ENCODE results near the gene CALM1.

Gene CALM1

DNA sequence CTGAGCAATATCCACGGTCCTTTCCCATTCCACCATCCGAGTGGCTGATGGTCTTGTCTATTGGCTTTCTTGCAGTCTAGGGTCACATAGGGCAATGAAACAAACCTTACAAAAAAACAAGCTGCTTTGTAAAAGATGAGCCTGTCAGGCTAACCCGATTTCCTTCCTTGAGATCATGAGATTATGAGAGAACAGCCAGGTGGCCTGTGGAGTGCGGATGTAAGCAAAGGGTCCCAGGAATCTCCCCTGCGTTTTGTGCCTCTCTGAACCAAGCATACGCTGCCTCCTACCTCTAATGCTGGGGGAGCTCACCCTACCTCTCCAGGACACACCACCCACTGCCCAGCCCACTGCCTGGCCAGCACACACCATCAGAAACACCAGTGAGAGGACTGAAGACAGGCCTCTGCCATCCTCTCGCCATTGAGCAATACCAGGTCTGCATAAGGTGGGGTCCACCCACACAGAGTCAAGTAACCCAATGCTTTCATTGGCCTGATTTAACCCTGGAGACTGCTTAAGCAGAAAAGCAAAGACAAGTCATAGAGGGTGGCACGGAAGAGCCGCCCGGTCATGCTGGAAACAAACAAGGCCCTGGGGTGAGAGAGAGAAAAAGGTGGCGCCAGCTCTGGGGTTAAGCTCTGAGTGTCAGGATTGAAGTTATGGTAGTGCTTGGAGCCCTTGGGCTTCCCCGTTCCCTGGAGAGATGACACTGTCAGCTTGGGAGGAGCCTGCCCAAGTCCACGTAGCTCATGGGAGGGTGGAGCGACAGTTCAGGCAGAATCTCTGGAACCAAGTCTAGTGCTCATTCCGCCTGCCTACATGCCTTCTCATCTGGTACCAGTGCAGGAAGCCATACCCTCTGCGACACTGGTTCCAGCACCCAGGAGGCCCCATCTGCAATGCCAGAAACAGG, 46.6 kb downstream of the CALM1 start:
- DNase-seq (ENCODE audit: low spot score): no peak

DNA sequence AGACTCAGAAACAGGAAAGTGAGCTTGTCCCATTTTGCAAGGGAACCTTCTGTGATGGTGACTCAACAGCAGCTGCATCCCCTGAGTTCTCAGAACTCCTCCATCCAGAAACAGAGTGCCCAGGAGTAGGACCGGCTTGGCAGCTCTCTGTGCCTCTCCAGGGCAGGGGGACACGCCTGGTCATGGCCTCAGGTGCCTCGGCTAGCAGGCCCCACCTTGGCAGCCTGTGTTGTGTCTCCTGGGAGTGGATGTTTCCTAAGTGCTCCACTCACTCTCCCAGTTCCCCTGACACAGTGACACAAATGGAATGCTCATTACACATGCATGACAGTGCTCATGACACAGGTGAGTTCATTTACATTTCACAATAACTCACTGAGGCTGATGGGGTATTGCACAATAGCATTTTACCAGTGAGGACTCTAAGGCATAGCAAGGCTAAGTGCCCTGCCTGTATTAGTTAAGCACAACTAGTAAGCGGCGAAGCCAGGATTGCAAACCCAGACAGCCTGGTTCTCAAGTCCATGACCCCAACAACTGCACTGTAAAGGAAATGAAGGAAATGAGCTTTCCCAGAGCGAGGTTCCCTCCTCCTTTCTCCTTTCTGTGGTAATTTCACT, 47.4 kb downstream of the CALM1 start:
- no peak for DNase-seq (ENCODE audit: low spot score)

DNA sequence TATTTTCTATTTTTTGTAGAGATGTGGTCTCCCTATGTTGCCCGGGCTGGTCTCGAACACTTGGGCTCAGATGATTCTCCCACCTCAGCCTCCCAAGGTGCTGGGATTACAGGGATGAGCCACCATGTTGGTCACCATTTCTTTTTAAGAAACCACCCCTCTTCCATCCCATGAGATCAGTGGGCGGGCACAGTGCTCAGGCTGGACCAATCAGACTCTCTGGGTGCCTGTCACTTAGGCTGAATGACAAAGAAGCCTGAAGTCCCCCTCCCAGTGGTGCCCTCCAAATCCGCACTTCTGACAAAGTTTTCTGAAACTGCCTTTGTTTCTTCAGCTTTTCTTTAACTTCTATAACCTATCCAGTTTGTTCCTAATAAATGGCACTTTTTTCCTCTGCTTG, 48.2 kb downstream of the CALM1 start:
- DNase-seq (ENCODE audit: low spot score): no peak

DNA sequence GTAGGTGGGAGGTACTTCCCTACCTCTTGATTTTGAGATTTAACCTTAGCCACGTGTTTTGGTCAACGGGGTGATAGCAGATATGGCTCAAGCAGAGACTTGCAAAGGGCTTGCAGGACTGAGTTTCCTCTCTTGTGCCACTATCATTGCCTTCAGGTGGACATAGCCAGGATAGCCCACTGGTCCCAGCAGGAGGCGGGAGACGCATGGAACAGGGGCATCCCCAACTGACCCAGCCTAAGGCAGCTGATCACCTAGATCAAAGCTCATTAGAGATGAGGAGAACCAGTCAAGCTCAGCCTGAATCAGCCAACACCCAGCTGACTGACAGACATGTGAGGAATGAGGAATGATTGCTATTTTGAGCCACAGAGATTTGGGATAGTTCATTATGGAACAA, 49.6 kb downstream of the CALM1 start:
- no peak for DNase-seq (ENCODE audit: low spot score)

DNA sequence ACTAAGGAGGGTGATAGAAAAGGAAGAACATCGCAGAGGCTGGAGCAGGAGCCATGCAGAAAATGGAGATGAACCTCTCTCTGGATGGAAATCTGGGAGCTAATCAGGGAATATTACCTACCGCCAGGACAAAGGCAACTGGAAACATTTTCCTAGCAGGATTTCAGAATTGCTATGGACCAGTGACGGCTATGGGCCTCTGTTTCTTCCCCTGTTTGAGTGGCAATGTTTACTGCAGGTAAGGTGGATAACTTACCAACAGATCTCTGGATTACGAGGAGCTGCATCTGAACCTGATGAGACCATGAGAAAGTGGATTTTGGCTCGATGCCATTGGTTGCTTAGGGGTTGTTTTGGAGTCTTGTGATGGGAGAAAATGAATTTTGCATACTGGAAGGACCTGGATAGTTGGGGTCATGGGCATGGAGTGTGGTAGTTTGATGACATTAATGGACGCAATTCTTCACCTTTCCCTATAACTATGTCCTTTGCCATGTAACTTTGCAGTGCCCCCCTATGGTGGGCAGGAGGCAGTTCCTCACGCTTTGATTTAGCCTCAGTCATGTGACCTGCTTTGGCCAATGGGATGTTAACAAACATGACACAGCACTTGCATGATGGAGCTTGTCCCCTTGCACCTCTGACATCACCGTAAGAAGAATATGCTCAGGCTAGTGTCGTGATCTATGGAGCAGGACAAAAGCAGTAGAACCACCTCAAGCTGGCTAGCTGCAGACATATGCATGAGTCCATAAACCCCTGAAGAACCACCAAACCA, 51.1 kb downstream of the CALM1 start:
- no peak for DNase-seq (ENCODE audit: low spot score)

DNA sequence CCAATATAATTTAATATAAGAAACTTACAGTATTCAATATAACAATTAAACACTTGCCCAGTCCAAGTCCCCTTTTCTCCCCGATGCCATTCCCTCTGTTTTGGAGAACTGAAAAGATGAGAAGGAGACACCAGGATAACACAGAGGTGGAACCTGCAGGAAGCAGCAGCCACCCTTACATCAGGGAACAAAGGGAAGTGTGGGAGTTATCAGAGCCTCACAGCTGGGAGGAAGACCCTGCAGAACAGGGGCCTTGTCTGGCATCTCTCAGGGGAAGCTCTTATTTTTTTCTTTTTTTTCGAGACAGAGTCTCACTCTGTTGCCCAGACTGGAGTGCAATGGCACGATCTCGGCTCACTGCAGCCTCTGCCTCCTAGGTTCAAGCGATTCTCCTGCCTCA, 52.6 kb downstream of the CALM1 start:
- DNase-seq (ENCODE audit: low spot score): no peak

DNA sequence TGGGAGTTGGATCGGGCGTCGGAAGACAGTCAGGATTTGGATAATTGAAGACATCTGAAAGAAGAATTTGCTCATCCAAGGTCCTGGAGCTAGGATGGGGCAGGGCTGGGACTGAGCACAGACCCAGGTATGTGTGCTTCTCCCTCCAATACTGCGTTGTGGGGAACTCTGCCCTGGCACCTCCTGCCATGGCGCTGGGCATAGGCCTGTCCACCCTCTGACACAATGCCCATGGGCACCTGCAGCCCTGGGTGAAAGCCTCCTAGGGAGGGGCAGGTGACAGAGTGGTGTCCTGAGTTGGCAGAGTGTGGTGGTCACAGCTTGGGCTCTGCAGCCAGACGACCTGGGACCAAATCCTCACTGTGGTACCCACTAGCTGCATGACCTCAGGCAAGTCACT, 53.3 kb downstream of the CALM1 start:
- no peak for DNase-seq (ENCODE audit: low spot score)

DNA sequence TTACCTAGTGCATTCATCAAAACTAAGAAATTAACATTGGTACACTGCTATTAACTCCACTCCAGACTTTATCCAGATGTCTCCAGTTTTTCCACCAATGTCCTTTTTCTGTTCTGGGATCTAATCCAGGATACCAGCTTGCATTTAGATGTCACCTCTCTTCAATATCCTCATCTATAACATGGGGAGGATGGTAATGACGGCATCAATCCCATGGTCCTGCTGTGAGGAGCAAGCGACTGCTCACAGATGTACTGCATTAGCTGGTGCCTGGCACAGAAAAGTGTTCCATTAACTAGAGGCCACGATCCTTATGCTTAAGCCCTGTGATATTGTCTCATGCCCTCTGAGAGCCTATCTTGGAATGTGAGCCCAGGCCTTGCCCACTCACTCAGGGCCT, 53.8 kb downstream of the CALM1 start:
- no peak for DNase-seq (ENCODE audit: low spot score)

DNA sequence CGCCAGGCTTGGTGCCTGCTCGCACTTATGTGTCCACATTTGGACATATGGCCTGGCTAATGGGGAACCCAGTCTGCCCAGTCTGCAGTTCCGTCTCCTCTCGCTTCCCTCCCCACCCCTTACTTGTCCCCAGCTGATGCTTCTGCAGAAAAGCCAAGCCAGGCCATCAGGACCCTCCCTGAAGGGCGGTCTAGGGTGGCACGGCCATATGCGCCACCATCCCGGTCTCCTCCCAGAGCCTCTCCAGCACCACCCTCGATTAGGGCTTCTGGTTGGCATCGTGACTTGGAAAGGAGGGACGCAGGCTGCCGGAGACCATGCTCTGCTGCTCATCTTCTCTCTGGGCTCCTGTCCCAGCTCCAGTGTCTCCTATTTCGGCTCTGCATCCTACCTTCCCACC, 54.6 kb downstream of the CALM1 start:
- no peak for DNase-seq (ENCODE audit: low spot score)

DNA sequence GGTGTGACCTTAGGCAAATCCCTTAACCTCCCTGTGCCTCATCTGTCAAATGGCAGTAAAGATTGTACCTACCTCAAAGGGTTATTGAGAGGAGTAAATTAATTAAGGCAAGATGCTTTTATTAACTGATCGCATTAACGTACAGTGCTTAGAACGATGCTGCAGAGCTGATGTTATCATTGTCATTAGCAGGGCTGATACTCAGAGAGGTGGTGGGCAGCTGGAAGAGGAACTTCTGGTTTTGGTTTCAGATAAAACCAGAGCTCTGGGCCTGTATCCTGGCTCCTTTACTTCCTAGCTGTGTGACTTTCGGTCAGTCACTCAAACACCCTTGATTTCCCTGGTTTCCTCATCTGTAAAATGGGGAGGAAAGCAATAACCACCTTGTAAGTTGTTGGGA, 55.1 kb downstream of the CALM1 start:
- DNase-seq (ENCODE audit: low spot score): no peak

DNA sequence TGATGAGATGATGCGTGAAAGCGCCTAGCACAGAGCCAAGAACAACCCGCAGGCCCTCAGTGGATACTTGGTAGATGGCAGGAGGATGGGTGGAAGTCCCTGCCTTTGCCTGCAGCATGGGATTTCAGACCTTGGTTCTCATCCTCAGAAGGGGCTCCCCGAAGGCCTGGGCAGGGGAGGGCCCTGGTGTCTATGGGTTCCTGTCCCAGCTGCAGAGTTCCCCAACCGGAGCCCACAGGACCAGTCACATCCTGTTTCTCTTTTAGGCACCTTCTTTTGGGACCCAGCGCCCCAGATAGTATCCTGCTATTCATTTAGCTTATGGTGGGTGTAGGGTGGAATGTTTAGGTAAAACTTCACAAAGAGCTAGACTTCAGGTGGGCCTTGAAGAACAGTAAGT, 55.5 kb downstream of the CALM1 start:
- no peak for DNase-seq (ENCODE audit: low spot score)

DNA sequence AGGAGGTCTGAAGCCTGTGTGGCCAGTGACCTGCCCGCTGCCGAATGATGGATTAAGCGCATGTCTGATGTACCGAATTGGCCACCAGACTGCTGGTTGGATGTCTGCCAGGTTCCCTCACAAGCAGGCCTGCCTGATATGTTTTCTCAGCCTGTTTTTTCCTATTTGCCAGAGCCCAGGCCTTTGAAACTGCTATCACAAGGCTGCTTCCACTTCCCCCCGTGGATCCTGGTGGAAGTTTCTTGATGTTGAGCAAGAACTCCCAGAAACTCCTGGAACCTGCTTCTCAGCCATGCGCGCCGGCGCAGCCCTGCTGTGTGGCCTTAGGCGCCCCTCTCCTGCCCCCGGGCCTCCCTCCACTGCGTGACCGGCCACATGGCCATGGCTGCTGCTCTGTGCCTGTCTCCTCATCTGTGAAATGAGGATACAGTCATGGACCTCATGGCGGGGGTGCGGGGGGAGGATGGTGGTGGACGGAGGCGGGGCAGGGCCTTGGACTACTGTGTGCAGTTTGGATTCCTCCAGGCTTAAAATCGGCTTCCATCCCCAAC, 56.6 kb downstream of the CALM1 start:
- DNase-seq (ENCODE audit: low spot score): peak; percentile 57

DNA sequence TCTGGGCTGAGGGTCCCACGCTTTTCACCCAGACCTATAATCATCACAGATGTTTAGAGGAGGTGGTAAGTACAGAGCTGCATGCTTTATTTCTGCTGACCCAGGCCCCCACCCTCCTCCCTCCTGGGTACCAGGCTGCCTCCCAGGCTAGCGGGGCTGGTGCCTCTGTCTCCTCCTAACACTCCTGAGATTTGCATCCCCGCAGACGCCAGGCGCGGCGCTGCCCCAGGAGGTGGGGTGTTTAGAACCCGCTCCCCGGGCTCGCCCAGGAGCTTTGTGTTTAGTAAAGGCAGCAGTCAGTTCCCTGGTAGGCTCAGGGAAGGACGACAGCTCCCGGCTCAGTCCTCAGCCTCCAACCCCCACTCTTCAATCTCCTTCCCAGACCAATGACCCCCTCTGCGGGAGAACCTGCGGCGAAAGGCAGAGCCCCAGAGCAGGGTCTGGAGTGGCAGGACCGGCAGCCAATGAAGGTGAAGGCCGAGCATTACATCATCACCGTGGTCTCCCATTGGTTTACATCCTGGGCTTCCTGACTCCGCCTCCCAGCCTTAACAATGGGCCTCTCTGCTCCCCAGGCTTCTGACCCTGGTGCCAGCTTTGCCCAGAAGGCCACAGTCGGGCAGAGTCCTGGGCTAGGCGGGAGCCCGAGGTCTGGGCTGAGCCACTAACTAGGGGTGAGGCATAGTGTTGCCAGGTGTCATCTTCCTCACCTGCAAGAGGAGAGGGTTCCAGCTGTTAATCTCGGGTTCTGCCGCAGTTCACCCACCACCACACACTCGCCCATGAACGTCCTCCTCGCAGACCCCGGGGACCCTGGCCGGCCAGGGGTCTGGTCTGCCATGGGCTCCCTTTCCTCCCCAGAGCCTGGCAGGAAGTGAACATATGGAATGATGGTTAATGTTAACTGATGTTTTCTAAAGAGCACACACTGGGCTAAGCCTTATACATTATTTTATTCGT, 57.5 kb downstream of the CALM1 start:
- peak; percentile 98 for DNase-seq (ENCODE audit: low spot score)

DNA sequence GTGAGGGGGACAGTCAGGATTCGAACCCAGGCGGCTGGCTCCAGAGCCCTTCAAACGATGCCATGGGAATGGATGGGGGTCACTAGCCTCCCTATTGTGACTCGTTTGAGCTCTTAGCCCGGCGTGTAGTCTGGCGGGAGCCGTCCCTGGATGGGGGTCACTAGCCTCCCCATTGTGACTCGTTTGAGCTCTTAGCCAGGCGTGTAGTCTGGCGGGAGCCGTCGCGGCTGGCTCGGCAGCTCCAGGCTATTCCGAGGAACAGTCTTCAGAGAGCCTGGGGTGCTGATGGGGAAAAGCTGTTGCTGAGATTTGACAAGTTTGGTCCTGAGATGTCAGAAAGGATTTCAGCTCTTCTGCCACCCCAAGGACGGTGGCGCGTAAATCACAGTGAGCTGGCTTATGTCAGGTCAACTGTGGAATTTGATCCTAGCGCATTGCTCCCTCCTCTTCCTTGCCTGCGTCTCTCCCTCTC, 58.3 kb downstream of the CALM1 start:
- no peak for DNase-seq (ENCODE audit: low spot score)

DNA sequence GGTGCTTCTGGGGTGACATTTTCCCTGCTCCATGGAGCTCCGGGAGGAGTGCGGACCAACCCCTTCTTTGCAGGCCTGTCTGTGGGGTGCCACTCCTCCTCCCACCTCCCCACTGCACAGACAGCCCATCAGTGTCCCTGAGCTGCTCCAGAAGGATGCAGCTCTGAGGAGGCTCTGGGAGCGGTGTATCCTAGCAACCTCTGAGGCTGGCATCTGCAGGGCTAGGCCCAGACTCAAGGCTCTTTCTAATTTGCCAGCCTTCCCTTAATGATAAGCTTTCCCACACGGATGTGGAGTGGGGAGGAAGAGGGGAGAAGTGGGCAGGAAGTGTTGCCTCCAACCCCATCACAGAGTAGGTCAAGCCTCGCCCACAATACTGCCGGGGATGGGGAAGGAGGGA, 59.7 kb downstream of the CALM1 start:
- DNase-seq (ENCODE audit: low spot score): no peak

DNA sequence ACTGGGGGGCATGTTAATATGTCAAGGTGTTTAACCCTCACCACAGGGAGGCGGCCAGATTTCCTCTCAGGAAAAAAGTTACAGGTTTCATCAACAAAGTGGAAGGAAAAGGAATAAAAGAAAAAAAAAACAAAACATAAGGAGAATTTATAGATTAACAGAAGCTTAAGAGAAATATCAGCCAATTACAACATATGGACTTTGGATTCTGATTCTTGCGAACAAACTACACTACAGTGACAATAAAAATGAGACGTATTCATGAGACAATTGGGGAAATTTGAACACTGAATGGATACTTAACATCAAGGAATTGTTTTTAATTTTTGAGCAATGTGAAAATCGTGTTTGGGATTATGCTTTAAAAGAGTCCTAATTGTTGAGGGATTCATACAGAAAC, 60.4 kb downstream of the CALM1 start:
- no peak for DNase-seq (ENCODE audit: low spot score)
